ENCODE data around the gene KCNQ1OT1.
"Not testable (repeated sequence)": the region's sequence is repeated elsewhere in the genome, so short reads cannot be mapped to it uniquely, and the experiment has no call there.

Gene KCNQ1OT1

GRCh38 chr11:2650343-2650867 is 49.4 kb downstream of the KCNQ1OT1 start:
- no peak for DNase-seq

GRCh38 chr11:2649848-2650247 is 49.9 kb downstream of the KCNQ1OT1 start:
- DNase-seq = no peak

- DNase-seq = no peak
These were observed 50.4 kb downstream of the KCNQ1OT1 start for GRCh38 chr11:2649400-2649799.

- no peak for DNase-seq
These were observed 51.8 kb downstream of the KCNQ1OT1 start for GRCh38 chr11:2647953-2648352.

- DNase-seq = no peak
These were observed 52.6 kb downstream of the KCNQ1OT1 start for GRCh38 chr11:2647167-2647566.

GRCh38 chr11:2645779-2646118 is 54.0 kb downstream of the KCNQ1OT1 start:
- DNase-seq = no peak

- no peak for DNase-seq
These were observed 54.7 kb downstream of the KCNQ1OT1 start for GRCh38 chr11:2644844-2645778.

- DNase-seq = no peak
These were observed 56.0 kb downstream of the KCNQ1OT1 start for GRCh38 chr11:2643746-2644145.

GRCh38 chr11:2641623-2642022 is 58.2 kb downstream of the KCNQ1OT1 start:
- DNase-seq = no peak

GRCh38 chr11:2639763-2640162 is 60.0 kb downstream of the KCNQ1OT1 start:
- not testable (repeated sequence) for DNase-seq

GRCh38 chr11:2631161-2631560 is 68.6 kb downstream of the KCNQ1OT1 start:
- no peak for DNase-seq

GRCh38 chr11:2630679-2631078 is 69.1 kb downstream of the KCNQ1OT1 start:
- no peak for DNase-seq

- no peak for DNase-seq
These were observed 74.6 kb downstream of the KCNQ1OT1 start for GRCh38 chr11:2625183-2625582.

GRCh38 chr11:2621894-2622293 is 77.9 kb downstream of the KCNQ1OT1 start:
- no peak for DNase-seq

GRCh38 chr11:2612884-2613571 is 86.8 kb downstream of the KCNQ1OT1 start:
- DNase-seq = no peak

GRCh38 chr11:2609345-2609744 is 90.4 kb downstream of the KCNQ1OT1 start:
- no peak for DNase-seq

- no peak for DNase-seq
These were observed 100.1 kb downstream of the KCNQ1OT1 start for GRCh38 chr11:2599561-2600189.

- no peak for DNase-seq
These were observed 104.6 kb downstream of the KCNQ1OT1 start for GRCh38 chr11:2595204-2595603.

GRCh38 chr11:2594267-2594666 is 105.5 kb downstream of the KCNQ1OT1 start:
- DNase-seq = no peak

GRCh38 chr11:2593393-2593950 is 106.3 kb downstream of the KCNQ1OT1 start:
- DNase-seq = no peak

GRCh38 chr11:2592559-2593392 is 107.0 kb downstream of the KCNQ1OT1 start:
- DNase-seq = no peak

- no peak for DNase-seq
These were observed 108.0 kb downstream of the KCNQ1OT1 start for GRCh38 chr11:2591805-2592204.

Measured in CD4-positive, alpha-beta T cell treated with Interferon alpha-2 for 1 hour (primary cell).